ENCODE results near the gene PLPPR3.

- no peak for TF ChIP-seq CTCF (conservative IDR thresholded peaks at IDR 0.05 in 1 of 2, IDR thresholded peaks at IDR 0.05 in 1 of 2; ENCODE audit: low read depth in 1 of 2, low read length in 2 of 2)
- no peak for TF ChIP-seq EZH2 (IDR thresholded peaks at IDR 0.05; ENCODE audit: low read length, missing control alignments)
These were observed 27.9 kb downstream of the PLPPR3 start for GRCh38 chr19:793806-794205.
